Vagina (tissue), 2 donors: Measurements from ENCODE around the gene TP53RK.

Experiments used
- CTCF ChIP-seq, 3 experiments: fragments of 450-650 bp in 2 of 3; fragments of 200-600 bp in 1 of 3; sonication (generic) in 1 of 3; IDR thresholded peaks; one replicate each; pipeline ENCODE4 v1.5.1; 2017 to 2019; ENCODE audit warnings: antibody characterized with exemption in 3 of 3, mild to moderate bottlenecking in 2 of 3, moderate library complexity in 2 of 3
- POLR2A ChIP-seq, 2 donors: fragments of 450-650 bp; IDR thresholded peaks; one replicate each; pipeline ENCODE4 v1.6.1; 2017; ENCODE audit warnings: antibody characterized with exemption in 2 of 2, mild to moderate bottlenecking in 2 of 2, moderate library complexity in 2 of 2
- POLR2AphosphoS5 ChIP-seq, 2 donors: sonication (generic); formaldehyde crosslinking; IDR thresholded peaks; one replicate each; pipeline ENCODE4 v1.9.0; 2017; ENCODE audit warnings: antibody characterized with exemption in 2 of 2, mild to moderate bottlenecking in 2 of 2, low read depth in 1 of 2; ENCODE audit not compliant: insufficient read depth in 1 of 2

- TF ChIP-seq CTCF (IDR thresholded peaks at IDR 0.05) (no peak), POLR2A (IDR thresholded peaks at IDR 0.05) (no peak), POLR2AphosphoS5 (IDR thresholded peaks at IDR 0.05; ENCODE audit: insufficient read depth in 1 of 2, low read depth in 1 of 2) (no peak)
Measured at GRCh38 chr20:46688151-46689081, 828 bp downstream of the TP53RK start.
